HepG2 (cell line): Measurements from ENCODE around the gene ZBTB46. TPM values are rescaled to one million over a fixed set of nuclear protein-coding genes. Genes with fewer than 3 reads are reported as not detected.

Experiments
- FOXK2 ChIP-seq: fragments of 450-650 bp; IDR thresholded peaks from 2 replicates; pipeline ENCODE4 v1.6.1; 2016
- ISX ChIP-seq: sonication (generic); formaldehyde crosslinking; conservative IDR thresholded peaks from 2 replicates; pipeline ENCODE4 v1.5.0; 2020; ENCODE audit warnings: missing genetic modification reagents
- KLF16 ChIP-seq, 2 experiments: sonication (generic) in 1 of 2; formaldehyde crosslinking in 1 of 2; IDR thresholded peaks; 2 replicates each; pipeline versions ENCODE4 v1.6.1 to v1.8.0; 2016 to 2023; ENCODE audit warnings: missing genetic modification reagents in 2 of 2, missing compliant biosample characterization in 1 of 2
- NFIC ChIP-seq: IDR thresholded peaks from 2 replicates; pipeline ENCODE4 v1.6.1; 2012; ENCODE audit warnings: mild to moderate bottlenecking, low read length, inconsistent platforms
- NFRKB ChIP-seq: fragments of 450-650 bp; IDR thresholded peaks from 2 replicates; pipeline ENCODE4 v1.6.1; 2017
- RAD51 ChIP-seq: fragments of 450-650 bp; IDR thresholded peaks from 2 replicates; pipeline ENCODE4 v1.6.1; 2016; ENCODE audit warnings: borderline replicate concordance
- SPEN ChIP-seq: sonication (generic); formaldehyde crosslinking; IDR thresholded peaks from 2 replicates; pipeline ENCODE4 v1.5.1; 2020; ENCODE audit warnings: low read depth, mild to moderate bottlenecking, missing genetic modification reagents
- ZFX ChIP-seq: sonication (generic); formaldehyde crosslinking; IDR thresholded peaks from 2 replicates; pipeline ENCODE4 v1.4.0; 2020; ENCODE audit warnings: mild to moderate bottlenecking, low read depth, missing genetic modification reagents, moderate library complexity
- ZMYM3 ChIP-seq: sonication (generic); formaldehyde crosslinking; IDR thresholded peaks from 2 replicates; pipeline ENCODE4 v1.5.1; 2020; ENCODE audit warnings: mild to moderate bottlenecking, missing genetic modification reagents
- ZNF234 ChIP-seq: sonication (generic); formaldehyde crosslinking; conservative IDR thresholded peaks from 2 replicates; pipeline ENCODE4 v1.5.1; 2020; ENCODE audit warnings: mild to moderate bottlenecking, missing genetic modification reagents
- ZNF501 ChIP-seq: sonication (generic); formaldehyde crosslinking; IDR thresholded peaks from 2 replicates; pipeline ENCODE4 v1.5.1; 2020; ENCODE audit warnings: mild to moderate bottlenecking, moderate library complexity, missing genetic modification reagents
- ZNF547 ChIP-seq: sonication (generic); formaldehyde crosslinking; IDR thresholded peaks from 2 replicates; pipeline ENCODE4 v1.5.1; 2020; ENCODE audit warnings: mild to moderate bottlenecking, missing genetic modification reagents
- ZNF552 ChIP-seq: sonication (generic); formaldehyde crosslinking; IDR thresholded peaks from 2 replicates; pipeline ENCODE4 v1.9.0; 2022; ENCODE audit warnings: missing genetic modification reagents, mild to moderate bottlenecking, borderline replicate concordance
- ZNF629 ChIP-seq: sonication (generic); formaldehyde crosslinking; conservative IDR thresholded peaks from 2 replicates; pipeline ENCODE4 v1.5.0; 2020; ENCODE audit warnings: missing genetic modification reagents
- ZNF678 ChIP-seq: sonication (generic); formaldehyde crosslinking; IDR thresholded peaks from 2 replicates; pipeline ENCODE4 v1.4.0; 2020; ENCODE audit warnings: mild to moderate bottlenecking, missing genetic modification reagents
- polyA plus RNA-seq, 8 experiments: library from polyadenylated mRNA; depleted of rRNA in 3 of 8; stranded (reverse) in 7 of 8; unstranded in 1 of 8; fragments of >200 nt; fragmentation: Illumina TruSeq in 4 of 8; extraction: Trizol in 4 of 8; gene quantifications; 2 replicates each; pipeline versions ENCODE4 v1.2.1 to v1.2.3, GENCODE V29; 2011 to 2016; ENCODE audit warnings: low read depth in 4 of 8, missing spikeins in 1 of 8, mixed read lengths in 1 of 8; ENCODE audit not compliant: insufficient read depth in 1 of 8
- total RNA-seq, 5 experiments: library from RNA; depleted of rRNA; stranded (reverse); fragments of >200 nt; fragmentation: Illumina TruSeq; extraction: Trizol; gene quantifications; 2 replicates each; pipeline ENCODE4 v1.2.3, GENCODE V29; 2016; ENCODE audit warnings: low read depth in 1 of 5
- TF ChIP-seq, protein P1 (sequence below): sonication (generic); formaldehyde crosslinking; IDR thresholded peaks from 2 replicates; pipeline ENCODE4 v1.8.0; 2023; ENCODE audit warnings: mild to moderate bottlenecking, missing genetic modification reagents
- TF ChIP-seq, protein P2 (sequence below): sonication (generic); formaldehyde crosslinking; IDR thresholded peaks from 2 replicates; pipeline ENCODE4 v1.5.0; 2020; ENCODE audit warnings: missing genetic modification reagents, mild to moderate bottlenecking, borderline replicate concordance
- TF ChIP-seq, protein P3 (sequence below): IDR thresholded peaks from 2 replicates; pipeline ENCODE4 v1.6.1; 2016; ENCODE audit warnings: missing biosample characterization, missing genetic modification reagents, low read depth
- TF ChIP-seq, protein P4 (sequence below): sonication (generic); formaldehyde crosslinking; IDR thresholded peaks from 2 replicates; pipeline ENCODE4 v1.4.0; 2020; ENCODE audit warnings: mild to moderate bottlenecking, missing genetic modification reagents, borderline replicate concordance
- TF ChIP-seq, protein P5 (sequence below): fragments of 450-650 bp; IDR thresholded peaks from 2 replicates; pipeline ENCODE4 v1.6.1; 2016
- TF ChIP-seq, protein P6 (sequence below): sonication (generic); formaldehyde crosslinking; IDR thresholded peaks from 2 replicates; pipeline ENCODE4 v1.4.0; 2020; ENCODE audit warnings: low read depth, mild to moderate bottlenecking, missing genetic modification reagents

The ZBTB46 gene
- total and polyA plus RNA-seq, 2 of the 13 experiments (the other 11 are each of a cell fraction or from before 2014, with no cell fraction given), result 1.6 to 13.5 TPM

DNA sequence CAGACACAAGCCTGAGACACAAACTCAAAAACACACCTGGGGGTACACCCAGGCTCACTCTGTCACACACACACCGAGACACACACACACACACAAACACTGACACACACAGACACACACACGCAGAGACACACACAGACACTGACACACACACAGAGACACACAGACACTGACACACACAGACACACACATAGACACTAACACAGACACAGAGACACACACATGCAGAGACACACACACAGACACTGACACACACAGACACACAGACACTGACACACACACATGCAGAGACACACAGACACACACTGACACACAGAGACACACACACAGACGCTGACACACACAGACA, 15.8 kb upstream of the ZBTB46 start (continued):
- TF ChIP-seq, protein P1, sequence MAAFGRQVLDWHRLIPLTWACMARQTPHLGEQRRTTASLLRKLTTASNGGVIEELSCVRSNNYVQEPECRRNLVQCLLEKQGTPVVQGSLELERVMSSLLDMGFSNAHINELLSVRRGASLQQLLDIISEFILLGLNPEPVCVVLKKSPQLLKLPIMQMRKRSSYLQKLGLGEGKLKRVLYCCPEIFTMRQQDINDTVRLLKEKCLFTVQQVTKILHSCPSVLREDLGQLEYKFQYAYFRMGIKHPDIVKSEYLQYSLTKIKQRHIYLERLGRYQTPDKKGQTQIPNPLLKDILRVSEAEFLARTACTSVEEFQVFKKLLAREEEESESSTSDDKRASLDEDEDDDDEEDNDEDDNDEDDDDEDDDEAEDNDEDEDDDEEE (CRISPR knock-in tag), result no peak
- TF ChIP-seq ZNF547 (CRISPR knock-in tag) (no peak), ZMYM3 (CRISPR knock-in tag) (peak; percentile 52; the same call in 1 of the 2 replicates), NFRKB (peak; percentile 65; the same call in 1 of the 2 replicates), FOXK2 (peak; percentile 57; the same call in 1 of the 2 replicates), ZNF501 (no peak), ZNF629 (no peak), ZFX (CRISPR knock-in tag) (peak; percentile 18; the same call in 1 of the 2 replicates), SPEN (no peak; the same call in 1 of the 2 replicates), ZNF234 (CRISPR knock-in tag) (no peak), RAD51 (peak; percentile 41; the same call in 1 of the 2 replicates), ISX (CRISPR knock-in tag) (no peak), KLF16 (CRISPR knock-in tag; IDR thresholded peaks at IDR 0.05) (0 out of 4 replicates have a peak, but pooled peaks of 1 of the 2 experiments have one; percentile 20), NFIC (no peak), ZNF678 (no peak), ZNF552 (CRISPR knock-in tag) (no peak)
- TF ChIP-seq, protein P2, sequence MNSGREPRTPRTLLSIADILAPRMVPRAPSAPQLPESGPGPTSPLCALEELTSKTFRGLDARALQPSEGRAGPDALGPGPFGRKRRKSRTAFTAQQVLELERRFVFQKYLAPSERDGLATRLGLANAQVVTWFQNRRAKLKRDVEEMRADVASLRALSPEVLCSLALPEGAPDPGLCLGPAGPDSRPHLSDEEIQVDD, result 0 out of 2 replicates have a peak, but pooled peaks have one; percentile 6
- TF ChIP-seq, protein P3, sequence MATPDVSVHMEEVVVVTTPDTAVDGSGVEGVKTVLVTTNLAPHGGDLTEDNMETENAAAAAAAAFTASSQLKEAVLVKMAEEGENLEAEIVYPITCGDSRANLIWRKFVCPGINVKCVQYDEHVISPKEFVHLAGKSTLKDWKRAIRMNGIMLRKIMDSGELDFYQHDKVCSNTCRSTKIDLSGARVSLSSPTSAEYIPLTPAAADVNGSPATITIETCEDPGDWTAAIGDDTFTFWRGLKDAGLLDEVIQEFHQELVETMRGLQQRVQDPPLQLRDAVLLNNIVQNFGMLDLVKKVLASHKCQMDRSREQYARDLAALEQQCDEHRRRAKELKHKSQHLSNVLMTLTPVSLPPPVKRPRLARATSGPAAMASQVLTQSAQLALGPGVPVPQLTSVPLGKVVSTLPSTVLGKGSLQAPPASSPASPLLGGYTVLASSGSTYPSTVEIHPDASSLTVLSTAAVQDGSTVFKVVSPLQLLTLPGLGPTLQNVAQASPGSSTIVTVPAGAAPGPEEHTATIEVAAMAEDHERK, result no peak
- TF ChIP-seq, protein P4, sequence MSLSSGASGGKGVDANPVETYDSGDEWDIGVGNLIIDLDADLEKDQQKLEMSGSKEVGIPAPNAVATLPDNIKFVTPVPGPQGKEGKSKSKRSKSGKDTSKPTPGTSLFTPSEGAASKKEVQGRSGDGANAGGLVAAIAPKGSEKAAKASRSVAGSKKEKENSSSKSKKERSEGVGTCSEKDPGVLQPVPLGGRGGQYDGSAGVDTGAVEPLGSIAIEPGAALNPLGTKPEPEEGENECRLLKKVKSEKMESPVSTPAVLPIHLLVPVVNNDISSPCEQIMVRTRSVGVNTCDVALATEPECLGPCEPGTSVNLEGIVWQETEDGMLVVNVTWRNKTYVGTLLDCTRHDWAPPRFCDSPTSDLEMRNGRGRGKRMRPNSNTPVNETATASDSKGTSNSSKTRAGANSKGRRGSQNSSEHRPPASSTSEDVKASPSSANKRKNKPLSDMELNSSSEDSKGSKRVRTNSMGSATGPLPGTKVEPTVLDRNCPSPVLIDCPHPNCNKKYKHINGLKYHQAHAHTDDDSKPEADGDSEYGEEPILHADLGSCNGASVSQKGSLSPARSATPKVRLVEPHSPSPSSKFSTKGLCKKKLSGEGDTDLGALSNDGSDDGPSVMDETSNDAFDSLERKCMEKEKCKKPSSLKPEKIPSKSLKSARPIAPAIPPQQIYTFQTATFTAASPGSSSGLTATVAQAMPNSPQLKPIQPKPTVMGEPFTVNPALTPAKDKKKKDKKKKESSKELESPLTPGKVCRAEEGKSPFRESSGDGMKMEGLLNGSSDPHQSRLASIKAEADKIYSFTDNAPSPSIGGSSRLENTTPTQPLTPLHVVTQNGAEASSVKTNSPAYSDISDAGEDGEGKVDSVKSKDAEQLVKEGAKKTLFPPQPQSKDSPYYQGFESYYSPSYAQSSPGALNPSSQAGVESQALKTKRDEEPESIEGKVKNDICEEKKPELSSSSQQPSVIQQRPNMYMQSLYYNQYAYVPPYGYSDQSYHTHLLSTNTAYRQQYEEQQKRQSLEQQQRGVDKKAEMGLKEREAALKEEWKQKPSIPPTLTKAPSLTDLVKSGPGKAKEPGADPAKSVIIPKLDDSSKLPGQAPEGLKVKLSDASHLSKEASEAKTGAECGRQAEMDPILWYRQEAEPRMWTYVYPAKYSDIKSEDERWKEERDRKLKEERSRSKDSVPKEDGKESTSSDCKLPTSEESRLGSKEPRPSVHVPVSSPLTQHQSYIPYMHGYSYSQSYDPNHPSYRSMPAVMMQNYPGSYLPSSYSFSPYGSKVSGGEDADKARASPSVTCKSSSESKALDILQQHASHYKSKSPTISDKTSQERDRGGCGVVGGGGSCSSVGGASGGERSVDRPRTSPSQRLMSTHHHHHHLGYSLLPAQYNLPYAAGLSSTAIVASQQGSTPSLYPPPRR, result 0 out of 2 replicates have a peak, but pooled peaks have one; percentile 40
- TF ChIP-seq, protein P5, sequence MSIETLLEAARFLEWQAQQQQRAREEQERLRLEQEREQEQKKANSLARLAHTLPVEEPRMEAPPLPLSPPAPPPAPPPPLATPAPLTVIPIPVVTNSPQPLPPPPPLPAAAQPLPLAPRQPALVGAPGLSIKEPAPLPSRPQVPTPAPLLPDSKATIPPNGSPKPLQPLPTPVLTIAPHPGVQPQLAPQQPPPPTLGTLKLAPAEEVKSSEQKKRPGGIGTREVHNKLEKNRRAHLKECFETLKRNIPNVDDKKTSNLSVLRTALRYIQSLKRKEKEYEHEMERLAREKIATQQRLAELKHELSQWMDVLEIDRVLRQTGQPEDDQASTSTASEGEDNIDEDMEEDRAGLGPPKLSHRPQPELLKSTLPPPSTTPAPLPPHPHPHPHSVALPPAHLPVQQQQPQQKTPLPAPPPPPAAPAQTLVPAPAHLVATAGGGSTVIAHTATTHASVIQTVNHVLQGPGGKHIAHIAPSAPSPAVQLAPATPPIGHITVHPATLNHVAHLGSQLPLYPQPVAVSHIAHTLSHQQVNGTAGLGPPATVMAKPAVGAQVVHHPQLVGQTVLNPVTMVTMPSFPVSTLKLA, result peak; percentile 43; the same call in 1 of the 2 replicates
- TF ChIP-seq, protein P6, sequence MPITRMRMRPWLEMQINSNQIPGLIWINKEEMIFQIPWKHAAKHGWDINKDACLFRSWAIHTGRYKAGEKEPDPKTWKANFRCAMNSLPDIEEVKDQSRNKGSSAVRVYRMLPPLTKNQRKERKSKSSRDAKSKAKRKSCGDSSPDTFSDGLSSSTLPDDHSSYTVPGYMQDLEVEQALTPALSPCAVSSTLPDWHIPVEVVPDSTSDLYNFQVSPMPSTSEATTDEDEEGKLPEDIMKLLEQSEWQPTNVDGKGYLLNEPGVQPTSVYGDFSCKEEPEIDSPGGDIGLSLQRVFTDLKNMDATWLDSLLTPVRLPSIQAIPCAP (CRISPR knock-in tag), result no peak
